H1 (cell line): ENCODE measurements around the gene TEF. TPM values are rescaled to one million over a fixed set of nuclear protein-coding genes. Genes with fewer than 3 reads are reported as not detected.

Experiments
- ATF3 ChIP-seq: IDR thresholded peaks from 2 replicates; pipeline ENCODE4 v1.6.1; 2011; ENCODE audit warnings: low read depth, mild to moderate bottlenecking, low read length; ENCODE audit not compliant: insufficient read depth
- CHD1 ChIP-seq: IDR thresholded peaks from 2 replicates; pipeline ENCODE4 v1.6.1; 2012; ENCODE audit warnings: low read depth, low read length, improper control_type of control experiment
- CTCF ChIP-seq, 3 experiments: IDR thresholded peaks; 1 replicate in 2 of 3; 2 replicates in 1 of 3; pipeline versions ENCODE4 v1.5.1 to v1.6.1; 2011; ENCODE audit warnings: low read length in 3 of 3, mild to moderate bottlenecking in 3 of 3, inconsistent platforms in 2 of 3, low read depth in 1 of 3, moderate library complexity in 1 of 3; ENCODE audit not compliant: insufficient read depth in 1 of 3; ENCODE audit errors: control extremely low read depth in 1 of 3
- EP300 ChIP-seq, 2 experiments: IDR thresholded peaks; 1 replicate in 1 of 2; 2 replicates in 1 of 2; pipeline ENCODE4 v1.6.1; 2011 to 2012; ENCODE audit warnings: low read depth in 2 of 2, low read length in 2 of 2, mild to moderate bottlenecking in 2 of 2, borderline replicate concordance in 1 of 2, inconsistent platforms in 1 of 2, moderate library complexity in 1 of 2
- FOSL1 ChIP-seq: IDR thresholded peaks from 2 replicates; pipeline ENCODE4 v1.6.1; 2011; ENCODE audit warnings: mild to moderate bottlenecking, low read depth, low read length, moderate library complexity; ENCODE audit not compliant: insufficient read depth
- GABPA ChIP-seq: IDR thresholded peaks from 2 replicates; pipeline ENCODE4 v1.6.1; 2011; ENCODE audit warnings: mild to moderate bottlenecking, low read length, moderate library complexity, borderline replicate concordance; ENCODE audit not compliant: insufficient read depth
- NANOG ChIP-seq: IDR thresholded peaks from 2 replicates; pipeline ENCODE4 v1.6.1; 2011; ENCODE audit warnings: low read length, low read depth, mild to moderate bottlenecking, inconsistent platforms; ENCODE audit not compliant: insufficient read depth, poor library complexity, severe bottlenecking
- RBBP5 ChIP-seq: IDR thresholded peaks from 2 replicates; pipeline ENCODE4 v1.7.1; 2012; ENCODE audit warnings: low read depth, mild to moderate bottlenecking, inconsistent platforms, low read length, moderate library complexity, borderline replicate concordance
- TBP ChIP-seq: IDR thresholded peaks from 2 replicates; pipeline ENCODE4 v1.6.1; 2011; ENCODE audit warnings: low read depth, low read length, improper control_type of control experiment
- TCF12 ChIP-seq: IDR thresholded peaks from 2 replicates; pipeline ENCODE4 v1.6.1; 2011; ENCODE audit warnings: low read depth, mild to moderate bottlenecking, low read length
- polyA plus RNA-seq, 7 experiments: library from polyadenylated mRNA; depleted of rRNA in 3 of 7; stranded (reverse) in 5 of 7; unstranded in 2 of 7; fragments of >200 nt in 5 of 7; fragments of 200-250 nt in 2 of 7; gene quantifications; 1 replicate in 5 of 7; 2 replicates in 1 of 7; 4 replicates in 1 of 7; pipeline versions ENCODE4 v1.2.1 to v1.2.3, GENCODE V29; 2011 to 2013; ENCODE audit warnings: missing spikeins in 2 of 7, mixed read lengths in 2 of 7
- total RNA-seq: library from RNA; stranded (reverse); fragmentation: NEBNext Ultra II Directional; extraction: Animal tissue kit (Norgen Biotek cat#: 25700); gene quantifications from 2 replicates; pipeline ENCODE4 v1.2.1, GENCODE V29; 2021

The TEF gene
- total and polyA plus RNA-seq, 2 of the 8 experiments (the other 6 are each of a cell fraction or from before 2014, with no cell fraction given) = 7.4 to 9.0 TPM

- no peak for TF ChIP-seq GABPA
- peak in 1 of 2 experiments; percentile 85; a peak in 2 of 3 replicates for TF ChIP-seq EP300 (IDR thresholded peaks at IDR 0.05; ENCODE audit: borderline replicate concordance in 1 of 2, low read depth in 2 of 2, low read length in 2 of 2)
- no peak for TF ChIP-seq NANOG
- TF ChIP-seq TCF12 = peak; percentile 78
- TF ChIP-seq CTCF (IDR thresholded peaks at IDR 0.05; ENCODE audit: control extremely low read depth in 1 of 3, insufficient read depth in 1 of 3, low read depth in 1 of 3, low read length in 3 of 3) = no peak
- TF ChIP-seq TBP = no peak
- TF ChIP-seq CHD1 = no peak
- no peak for TF ChIP-seq ATF3
- TF ChIP-seq RBBP5 = peak; percentile 93
- TF ChIP-seq FOSL1 = no peak
Measured at GRCh38 chr22:41360126-41360525, 21.6 kb upstream of the TEF start (continued).
